Measurements from ENCODE around the gene NLRC3.
A peak's percentile ranks its signal among the peaks of the same experiment; 100 is the strongest.

The NLRC3 gene

GRCh38 chr16:3590736-3591435 lies 13.7 kb upstream of the NLRC3 start:
- Mint-ChIP-seq H3K9me3 (no peaks in the 10 kb centered on the region), H3K27ac (no peak overlapping the region), H3K27me3 (no peaks in the 10 kb centered on the region), H3K4me1 (no peaks in the 10 kb centered on the region), H3K36me3 (peaks cover 5% of the 10 kb centered on the region), H3K4me3 (no peak overlapping the region)

GRCh38 chr16:3589991-3590701 lies 12.9 kb upstream of the NLRC3 start:
- no peak overlapping the region for H3K4me3 Mint-ChIP-seq
- H3K27me3 Mint-ChIP-seq = no peaks in the 10 kb centered on the region
- H3K9me3 Mint-ChIP-seq = no peaks in the 10 kb centered on the region
- H3K36me3 Mint-ChIP-seq = peaks cover 4% of the 10 kb centered on the region
- H3K4me1 Mint-ChIP-seq = no peaks in the 10 kb centered on the region
- no peak overlapping the region for H3K27ac Mint-ChIP-seq

- H3K27ac Mint-ChIP-seq = no peak overlapping the region
- H3K9me3 Mint-ChIP-seq = no peaks in the 10 kb centered on the region
- H3K4me1 Mint-ChIP-seq = no peaks in the 10 kb centered on the region
- H3K4me3 Mint-ChIP-seq = no peak overlapping the region
- H3K27me3 Mint-ChIP-seq = no peaks in the 10 kb centered on the region
- H3K36me3 Mint-ChIP-seq = peaks cover 4% of the 10 kb centered on the region
Observed at GRCh38 chr16:3589441-3589921, 12.3 kb upstream of the NLRC3 start.

GRCh38 chr16:3589001-3589400 lies 11.8 kb upstream of the NLRC3 start:
- Mint-ChIP-seq H3K4me3 (no peak overlapping the region), H3K4me1 (no peaks in the 10 kb centered on the region), H3K9me3 (no peaks in the 10 kb centered on the region)

GRCh38 chr16:3587547-3588110 lies 10.4 kb upstream of the NLRC3 start:
- H3K27ac Mint-ChIP-seq = no peak overlapping the region
- no peak overlapping the region for H3K4me3 Mint-ChIP-seq
- H3K4me1 Mint-ChIP-seq = no peaks in the 10 kb centered on the region
- peaks cover 6% of the 10 kb centered on the region for H3K36me3 Mint-ChIP-seq
- H3K27me3 Mint-ChIP-seq = no peaks in the 10 kb centered on the region
- no peaks in the 10 kb centered on the region for H3K9me3 Mint-ChIP-seq

More at GRCh38 chr16:3589001-3589400, 11.8 kb upstream of the NLRC3 start:
- Mint-ChIP-seq H3K36me3 (peaks cover 4% of the 10 kb centered on the region), H3K27ac (no peak overlapping the region), H3K27me3 (no peaks in the 10 kb centered on the region)

GRCh38 chr16:3584412-3584811 lies 7.2 kb upstream of the NLRC3 start:
- no peaks in the 10 kb centered on the region for H3K9me3 Mint-ChIP-seq
- peaks cover 16% of the 10 kb centered on the region for H3K4me1 Mint-ChIP-seq
- no peak overlapping the region for H3K4me3 Mint-ChIP-seq
- H3K36me3 Mint-ChIP-seq = peaks cover 4% of the 10 kb centered on the region
- no peaks in the 10 kb centered on the region for H3K27me3 Mint-ChIP-seq
- no peak overlapping the region for H3K27ac Mint-ChIP-seq

- H3K36me3 Mint-ChIP-seq = peaks cover 4% of the 10 kb centered on the region
- peaks cover 24% of the 10 kb centered on the region for H3K4me1 Mint-ChIP-seq
- no peak overlapping the region for H3K27ac Mint-ChIP-seq
Observed at GRCh38 chr16:3583303-3584038, 6.3 kb upstream of the NLRC3 start.

GRCh38 chr16:3582276-3583165 lies 5.3 kb upstream of the NLRC3 start:
- Mint-ChIP-seq H3K4me3 (no peak overlapping the region), H3K4me1 (peaks cover 30% of the 10 kb centered on the region), H3K36me3 (peaks cover 4% of the 10 kb centered on the region), H3K27me3 (no peaks in the 10 kb centered on the region), H3K27ac (no peak overlapping the region), H3K9me3 (no peaks in the 10 kb centered on the region)

More at GRCh38 chr16:3583303-3584038, 6.3 kb upstream of the NLRC3 start:
- Mint-ChIP-seq H3K4me3 (no peak overlapping the region), H3K9me3 (no peaks in the 10 kb centered on the region), H3K27me3 (no peaks in the 10 kb centered on the region)

- H3K27me3 Mint-ChIP-seq = no peaks in the 10 kb centered on the region
- H3K27ac Mint-ChIP-seq = no peak overlapping the region
- no peaks in the 10 kb centered on the region for H3K9me3 Mint-ChIP-seq
- H3K4me3 Mint-ChIP-seq = no peak overlapping the region
- peaks cover 40% of the 10 kb centered on the region for H3K4me1 Mint-ChIP-seq
- H3K36me3 Mint-ChIP-seq = peaks cover 4% of the 10 kb centered on the region
Observed at GRCh38 chr16:3581392-3581791, 4.2 kb upstream of the NLRC3 start.

- Mint-ChIP-seq H3K27me3 (no peaks in the 10 kb centered on the region), H3K4me3 (no peak overlapping the region), H3K9me3 (no peaks in the 10 kb centered on the region), H3K27ac (no peak overlapping the region), H3K36me3 (peaks cover 4% of the 10 kb centered on the region), H3K4me1 (peaks cover 43% of the 10 kb centered on the region)
Observed at GRCh38 chr16:3580686-3581085, 3.5 kb upstream of the NLRC3 start.

GRCh38 chr16:3580251-3580651 lies 3.0 kb upstream of the NLRC3 start:
- Mint-ChIP-seq H3K27ac (no peak overlapping the region), H3K4me3 (no peak overlapping the region), H3K9me3 (no peaks in the 10 kb centered on the region), H3K4me1 (peaks cover 48% of the 10 kb centered on the region), H3K36me3 (peaks cover 4% of the 10 kb centered on the region), H3K27me3 (no peaks in the 10 kb centered on the region)

- peaks cover 53% of the 10 kb centered on the region for H3K4me1 Mint-ChIP-seq
- H3K27me3 Mint-ChIP-seq = no peaks in the 10 kb centered on the region
- H3K9me3 Mint-ChIP-seq = no peaks in the 10 kb centered on the region
- H3K27ac Mint-ChIP-seq = peak overlapping the region; percentile 82
- H3K36me3 Mint-ChIP-seq = peaks cover 4% of the 10 kb centered on the region
- peak overlapping the region; percentile 51 for H3K4me3 Mint-ChIP-seq
Observed at GRCh38 chr16:3579776-3580175, 2.6 kb upstream of the NLRC3 start.

GRCh38 chr16:3578610-3579551 lies 1.7 kb upstream of the NLRC3 start:
- peaks cover 3% of the 10 kb centered on the region for H3K36me3 Mint-ChIP-seq
- peaks cover 61% of the 10 kb centered on the region for H3K4me1 Mint-ChIP-seq

GRCh38 chr16:3578121-3578520 lies 918 bp upstream of the NLRC3 start:
- Mint-ChIP-seq H3K27me3 (no peaks in the 10 kb centered on the region), H3K9me3 (no peaks in the 10 kb centered on the region), H3K4me3 (peak overlapping the region; percentile 91), H3K4me1 (peaks cover 65% of the 10 kb centered on the region), H3K27ac (peak overlapping the region; percentile 96), H3K36me3 (peaks cover 3% of the 10 kb centered on the region)

More at GRCh38 chr16:3578610-3579551, 1.7 kb upstream of the NLRC3 start:
- Mint-ChIP-seq H3K27ac (peak overlapping the region; percentile 96), H3K4me3 (peak overlapping the region; percentile 91), H3K9me3 (no peaks in the 10 kb centered on the region), H3K27me3 (no peaks in the 10 kb centered on the region)

All from activated naive CD4-positive, alpha-beta T cell treated with anti-CD3 and anti-CD28 coated beads, Interleukin-2, amount 50 U/mL, for 24 hours (primary cell).